Glomerular visceral epithelial cell (primary cell): ENCODE results near the gene SCN2B.

Source experiments
- DNase-seq: peaks from one replicate; pipeline ENCODE4 v3.0.0-alpha.2; 2016; ENCODE audit errors: extremely low spot score

SCN2B gene

GRCh38 chr11:118152552-118153471 lies 23.6 kb downstream of the SCN2B start, which contains the start of gene SCN4B:
Gene SCN4B, minus strand, starts transcription at chr11:118152823. Its CDS starts 150 bp downstream, at chr11:118152673.
- peak; percentile 54 for DNase-seq

DNA sequence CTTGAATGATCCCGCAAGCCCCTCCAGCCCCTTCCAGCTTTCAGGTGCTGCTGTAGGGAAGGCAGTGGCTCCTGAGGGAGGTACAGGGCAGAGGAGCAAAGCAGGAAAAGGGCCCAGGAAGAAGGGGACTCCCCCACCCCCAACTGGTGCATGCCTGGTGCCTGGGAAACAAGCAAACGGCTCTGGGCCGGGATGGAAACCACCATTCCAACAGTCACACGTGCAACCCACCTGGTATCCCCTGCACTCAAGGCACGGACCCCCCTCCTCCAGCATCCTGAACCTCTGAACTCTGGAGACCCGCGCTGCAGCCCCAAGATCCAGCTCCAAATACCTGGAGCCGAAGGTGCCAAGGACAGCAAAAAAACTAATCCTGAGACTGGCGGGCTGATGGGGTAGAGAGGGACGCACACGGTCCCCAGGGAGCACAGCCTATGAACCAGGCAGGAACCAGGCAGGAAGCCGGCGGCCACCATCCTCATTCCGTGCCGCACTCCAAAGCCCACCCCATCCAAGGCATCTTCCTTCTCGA lies 24.4 kb downstream of the SCN2B start:
- DNase-seq = no peak

DNA sequence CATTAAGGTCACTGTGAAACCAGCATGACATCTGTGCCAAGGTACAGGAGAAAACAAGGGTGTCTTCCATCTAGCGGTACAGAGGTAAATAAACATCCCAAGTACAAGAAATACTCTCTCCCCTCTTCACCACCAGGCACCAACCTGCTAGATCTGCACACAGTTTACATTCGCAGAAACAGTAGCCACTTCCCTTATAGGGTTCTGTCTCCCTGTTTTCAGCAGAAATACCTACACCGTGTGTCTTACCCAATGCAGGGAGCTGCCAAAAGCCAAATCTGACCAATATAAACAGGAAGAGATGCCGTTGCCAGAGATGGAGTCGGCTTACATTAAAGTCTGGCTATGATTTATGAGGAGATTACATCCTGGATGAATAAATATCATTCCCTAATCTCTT lies 25.0 kb downstream of the SCN2B start:
- no peak for DNase-seq

- no peak for DNase-seq
Measured at GRCh38 chr11:118149493-118149892, 26.9 kb downstream of the SCN2B start.

- no peak for DNase-seq
Measured at GRCh38 chr11:118148856-118149255, 27.6 kb downstream of the SCN2B start.

DNA sequence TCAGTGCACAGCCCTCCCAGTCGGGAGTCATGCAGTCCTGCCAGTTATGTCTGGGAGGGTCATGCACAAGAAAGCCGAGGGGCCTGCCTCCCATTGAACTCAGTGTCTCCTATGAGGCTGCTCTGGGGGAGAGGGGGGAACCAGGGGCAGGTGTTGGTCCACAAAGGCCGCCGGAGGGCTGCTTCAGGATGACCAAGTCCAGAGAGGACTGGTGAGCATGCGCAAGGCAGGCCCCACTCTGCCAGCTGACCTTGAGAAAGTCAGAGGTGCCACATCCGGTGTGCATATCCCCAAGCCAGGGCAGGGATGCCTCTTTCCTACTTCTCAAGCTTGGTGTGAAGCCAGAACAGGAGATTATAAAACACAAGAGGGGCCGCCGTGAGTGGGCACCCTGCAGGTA lies 28.2 kb downstream of the SCN2B start:
- DNase-seq = no peak

- DNase-seq = no peak
Measured at GRCh38 chr11:118147502-118147901, 28.9 kb downstream of the SCN2B start.

GRCh38 chr11:118146554-118146953 lies 29.9 kb downstream of the SCN2B start:
- no peak for DNase-seq

- peak; percentile 78 for DNase-seq
Measured at GRCh38 chr11:118145285-118146227, 30.9 kb downstream of the SCN2B start.

GRCh38 chr11:118144301-118145268 lies 31.9 kb downstream of the SCN2B start:
- DNase-seq = no peak

GRCh38 chr11:118143661-118144185 lies 32.7 kb downstream of the SCN2B start:
- DNase-seq = no peak

DNA sequence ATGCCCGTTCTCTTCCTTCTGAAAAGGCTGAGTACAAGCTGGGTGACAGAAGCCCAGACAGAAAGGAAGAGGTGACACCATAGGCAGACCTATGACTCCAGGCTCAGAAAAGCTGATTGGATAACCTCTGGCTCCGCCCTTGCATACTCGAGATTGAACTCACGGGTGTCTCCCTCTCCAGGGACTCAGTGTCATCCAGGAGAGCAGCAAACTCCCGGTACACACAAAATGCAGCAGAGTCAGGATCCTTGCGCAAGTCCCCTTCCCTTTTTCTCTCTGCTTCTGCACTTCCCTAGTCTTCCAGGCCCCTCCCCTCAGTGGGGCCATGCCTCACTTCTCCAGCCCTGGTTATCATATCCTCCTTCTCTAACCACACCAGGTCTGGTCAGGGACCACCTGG lies 33.6 kb downstream of the SCN2B start:
- no peak for DNase-seq

DNA sequence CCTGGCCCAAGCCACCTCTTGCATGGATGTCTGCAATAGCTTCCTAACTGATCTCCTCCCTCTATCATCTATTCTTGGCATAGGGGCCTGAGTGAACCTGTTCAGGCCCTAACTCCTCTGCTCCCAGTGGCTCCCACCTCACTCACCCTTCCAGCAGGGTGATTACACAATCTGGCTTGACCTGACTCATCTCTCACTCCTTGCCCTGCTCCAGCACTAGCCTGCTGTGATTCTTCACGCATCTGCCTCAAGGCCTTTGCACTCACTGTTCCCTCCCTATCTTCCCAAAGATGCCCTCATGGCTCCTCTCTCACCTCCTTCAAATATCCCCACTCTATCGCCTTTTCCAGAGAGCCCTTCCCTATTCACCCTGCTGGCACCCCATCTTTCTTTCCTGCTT lies 34.4 kb downstream of the SCN2B start:
- peak; percentile 15 for DNase-seq

DNA sequence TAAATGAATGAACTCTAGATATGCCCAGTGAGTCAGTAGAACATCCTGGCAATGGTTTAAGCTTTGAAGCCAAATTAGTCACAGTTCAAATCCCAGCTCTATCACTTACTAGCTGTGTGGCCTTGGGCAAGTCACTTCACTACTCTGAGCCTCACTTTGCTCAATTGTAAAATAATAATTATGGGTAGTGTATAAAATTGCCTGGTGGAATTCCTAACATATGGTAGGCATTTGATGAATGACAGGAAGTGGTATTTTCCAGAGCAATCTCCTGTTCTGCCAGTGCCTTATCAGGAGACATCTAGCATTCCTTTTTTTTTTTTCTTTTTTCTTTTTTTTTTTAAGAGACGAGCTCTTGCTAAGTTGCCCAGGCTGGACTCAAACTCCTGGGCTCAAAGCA lies 36.9 kb downstream of the SCN2B start:
- no peak for DNase-seq

- DNase-seq = no peak
Measured at GRCh38 chr11:118138839-118139420, 37.5 kb downstream of the SCN2B start.

GRCh38 chr11:118136801-118137200 lies 39.6 kb downstream of the SCN2B start:
- DNase-seq = no peak

GRCh38 chr11:118136341-118136740 lies 40.1 kb downstream of the SCN2B start:
- DNase-seq = no peak

DNA sequence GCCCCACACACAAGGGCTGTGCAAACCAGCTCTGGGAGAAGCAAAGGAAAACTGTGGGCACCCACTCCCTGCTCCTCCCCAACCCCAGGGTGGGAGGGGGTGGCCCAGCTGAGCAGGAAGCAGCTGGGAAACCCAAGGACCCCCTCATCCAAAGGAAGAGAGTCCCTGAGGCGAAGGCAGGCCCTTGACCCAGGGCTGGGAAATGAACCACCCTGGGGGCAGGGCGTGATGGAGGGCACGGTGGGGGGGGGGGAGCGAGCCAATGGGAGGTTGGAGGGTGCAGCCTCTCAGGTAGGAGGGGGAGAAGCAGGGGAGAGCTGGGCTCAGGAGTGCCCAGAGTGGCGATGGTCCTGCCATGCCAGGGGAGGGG lies 40.7 kb downstream of the SCN2B start:
- DNase-seq = no peak

DNA sequence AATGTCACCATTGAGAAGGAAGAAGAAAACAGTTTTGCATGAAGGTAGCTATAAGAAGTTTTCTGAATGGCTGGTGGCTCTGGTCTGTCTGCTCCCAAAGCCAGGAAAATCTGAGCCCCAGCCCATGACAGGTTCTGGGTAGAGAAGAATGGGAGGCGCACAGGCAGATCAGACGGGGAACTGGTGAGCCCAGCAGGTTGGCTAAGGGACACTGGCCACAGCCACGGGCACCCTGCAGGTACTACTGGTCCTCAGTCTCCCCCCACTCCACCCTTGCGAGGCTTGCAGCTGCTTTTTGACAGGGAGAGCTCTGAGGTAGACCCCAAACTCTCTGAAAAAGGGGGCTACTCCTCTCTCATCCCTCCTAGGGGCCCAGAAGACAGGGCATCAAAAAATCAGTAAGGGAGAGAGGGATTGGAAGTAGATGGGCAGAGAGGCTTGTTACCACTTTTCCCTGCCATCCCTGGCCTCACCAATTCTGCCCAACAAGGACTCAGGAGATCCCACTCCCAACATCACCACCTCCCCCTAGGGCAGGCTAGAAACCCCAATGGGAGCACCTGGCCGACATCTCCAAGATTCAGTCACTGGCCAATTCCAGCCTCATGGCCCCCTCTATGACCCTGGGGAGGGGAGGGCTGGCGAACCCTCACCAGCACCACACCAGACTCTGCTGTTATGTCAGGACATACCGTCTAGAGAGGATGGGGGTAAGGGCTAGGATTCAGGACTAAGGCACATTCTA lies 41.2 kb downstream of the SCN2B start:
- DNase-seq = no peak

- DNase-seq = no peak
Measured at GRCh38 chr11:118133816-118134215, 42.6 kb downstream of the SCN2B start.
